ENCODE results near the gene KCNIP1.

DNA sequence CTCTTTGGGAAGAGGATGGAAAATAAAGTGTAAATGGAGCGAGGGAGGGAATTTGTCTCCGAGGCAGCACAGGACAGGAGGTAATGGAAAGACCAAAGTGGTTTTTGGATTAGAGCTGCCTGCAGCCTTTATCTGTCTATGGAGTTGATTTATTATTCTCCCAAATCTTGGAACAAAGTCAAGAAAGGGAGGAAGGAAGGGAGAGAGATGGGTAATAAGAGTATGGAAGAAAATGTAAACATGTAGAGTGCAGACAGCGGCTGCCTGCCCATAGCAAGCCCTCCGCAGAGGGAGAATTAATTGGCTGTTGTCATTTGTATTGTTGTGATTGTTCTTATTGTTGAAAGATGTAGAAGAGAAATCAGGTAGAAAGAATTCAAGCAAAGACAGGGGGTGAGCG is 15.7 kb downstream of the KCNIP1 start:
- TF ChIP-seq, protein P1, sequence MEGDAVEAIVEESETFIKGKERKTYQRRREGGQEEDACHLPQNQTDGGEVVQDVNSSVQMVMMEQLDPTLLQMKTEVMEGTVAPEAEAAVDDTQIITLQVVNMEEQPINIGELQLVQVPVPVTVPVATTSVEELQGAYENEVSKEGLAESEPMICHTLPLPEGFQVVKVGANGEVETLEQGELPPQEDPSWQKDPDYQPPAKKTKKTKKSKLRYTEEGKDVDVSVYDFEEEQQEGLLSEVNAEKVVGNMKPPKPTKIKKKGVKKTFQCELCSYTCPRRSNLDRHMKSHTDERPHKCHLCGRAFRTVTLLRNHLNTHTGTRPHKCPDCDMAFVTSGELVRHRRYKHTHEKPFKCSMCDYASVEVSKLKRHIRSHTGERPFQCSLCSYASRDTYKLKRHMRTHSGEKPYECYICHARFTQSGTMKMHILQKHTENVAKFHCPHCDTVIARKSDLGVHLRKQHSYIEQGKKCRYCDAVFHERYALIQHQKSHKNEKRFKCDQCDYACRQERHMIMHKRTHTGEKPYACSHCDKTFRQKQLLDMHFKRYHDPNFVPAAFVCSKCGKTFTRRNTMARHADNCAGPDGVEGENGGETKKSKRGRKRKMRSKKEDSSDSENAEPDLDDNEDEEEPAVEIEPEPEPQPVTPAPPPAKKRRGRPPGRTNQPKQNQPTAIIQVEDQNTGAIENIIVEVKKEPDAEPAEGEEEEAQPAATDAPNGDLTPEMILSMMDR (IDR thresholded peaks at IDR 0.05): no peak
- TF ChIP-seq POLR2A (IDR thresholded peaks at IDR 0.05): no peak
